ENCODE measurements around the gene GRM2. TPM values are rescaled to one million over a fixed set of nuclear protein-coding genes. Genes with fewer than 3 reads are reported as not detected.

Gene GRM2
- total RNA-seq, 1 experiment from 2014 or later = 1.9 TPM

DNA sequence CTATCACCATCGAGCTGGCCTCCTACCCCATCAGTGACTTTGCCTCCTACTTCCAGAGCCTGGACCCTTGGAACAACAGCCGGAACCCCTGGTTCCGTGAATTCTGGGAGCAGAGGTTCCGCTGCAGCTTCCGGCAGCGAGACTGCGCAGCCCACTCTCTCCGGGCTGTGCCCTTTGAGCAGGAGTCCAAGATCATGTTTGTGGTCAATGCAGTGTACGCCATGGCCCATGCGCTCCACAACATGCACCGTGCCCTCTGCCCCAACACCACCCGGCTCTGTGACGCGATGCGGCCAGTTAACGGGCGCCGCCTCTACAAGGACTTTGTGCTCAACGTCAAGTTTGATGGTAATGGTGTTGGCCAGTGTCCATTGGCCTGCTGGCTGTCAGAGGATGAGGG is 6.1 kb downstream of the GRM2 start:
- H3K4me2 ChIP-seq (ENCODE audit: insufficient read depth, insufficient read length, low read length) = no peak overlapping the region
- no peak overlapping the region for H2BK5ac ChIP-seq (ENCODE audit: insufficient read length, low read length)
- no peak overlapping the region for H2BK120ac ChIP-seq (ENCODE audit: low read depth, low read length, poor library complexity, severe bottlenecking)
- H2AFZ ChIP-seq (ENCODE audit: low read length) = no peak overlapping the region
- DNase-seq = no peak
- no peak overlapping the region for H4K5ac ChIP-seq (ENCODE audit: insufficient read length, low read depth, low read length)
- no peak overlapping the region for H3T11ph ChIP-seq (ENCODE audit: low read length)
- Mint-ChIP-seq H3K27me3 (ENCODE audit: low read depth) (peaks cover 16% of the 10 kb centered on the region), H3K27ac (no peak overlapping the region), H3K4me3 (no peak overlapping the region), H3K4me1 (peaks cover 7 to 10% of the 10 kb centered on the region in 2 experiments; a peak in 3 of 4 replicates), H3K36me3 (ENCODE audit: insufficient read depth in 1 of 3, low read depth in 3 of 3) (peaks cover 0 to 10% (median 4%) of the 10 kb centered on the region in 3 experiments; a peak in 3 of 7 replicates), H3K9me3 (no peaks in the 10 kb centered on the region)
- no peaks in the 10 kb centered on the region for H3K9me3 ChIP-seq (ENCODE audit: control insufficient read depth, low read depth, low read length)
- H3K9ac ChIP-seq (ENCODE audit: extremely low read depth, insufficient read length, low read length) = no peak overlapping the region
- H2AK5ac ChIP-seq (ENCODE audit: insufficient read length, low read length) = no peak overlapping the region
- H2BK20ac ChIP-seq (ENCODE audit: low read depth, low read length, poor library complexity, severe bottlenecking) = no peak overlapping the region
- H3K56ac ChIP-seq (ENCODE audit: insufficient read length, low read depth, low read length) = no peak overlapping the region
- H3K27ac ChIP-seq (ENCODE audit: insufficient read length, low read depth, low read length) = no peak overlapping the region
- TF ChIP-seq, protein P1, sequence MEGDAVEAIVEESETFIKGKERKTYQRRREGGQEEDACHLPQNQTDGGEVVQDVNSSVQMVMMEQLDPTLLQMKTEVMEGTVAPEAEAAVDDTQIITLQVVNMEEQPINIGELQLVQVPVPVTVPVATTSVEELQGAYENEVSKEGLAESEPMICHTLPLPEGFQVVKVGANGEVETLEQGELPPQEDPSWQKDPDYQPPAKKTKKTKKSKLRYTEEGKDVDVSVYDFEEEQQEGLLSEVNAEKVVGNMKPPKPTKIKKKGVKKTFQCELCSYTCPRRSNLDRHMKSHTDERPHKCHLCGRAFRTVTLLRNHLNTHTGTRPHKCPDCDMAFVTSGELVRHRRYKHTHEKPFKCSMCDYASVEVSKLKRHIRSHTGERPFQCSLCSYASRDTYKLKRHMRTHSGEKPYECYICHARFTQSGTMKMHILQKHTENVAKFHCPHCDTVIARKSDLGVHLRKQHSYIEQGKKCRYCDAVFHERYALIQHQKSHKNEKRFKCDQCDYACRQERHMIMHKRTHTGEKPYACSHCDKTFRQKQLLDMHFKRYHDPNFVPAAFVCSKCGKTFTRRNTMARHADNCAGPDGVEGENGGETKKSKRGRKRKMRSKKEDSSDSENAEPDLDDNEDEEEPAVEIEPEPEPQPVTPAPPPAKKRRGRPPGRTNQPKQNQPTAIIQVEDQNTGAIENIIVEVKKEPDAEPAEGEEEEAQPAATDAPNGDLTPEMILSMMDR (conservative IDR thresholded peaks at IDR 0.05) = no peak
- H3K79me2 ChIP-seq (ENCODE audit: insufficient read depth, low read length) = no peaks in the 10 kb centered on the region
- no peak overlapping the region for H3K4ac ChIP-seq (ENCODE audit: low read depth, low read length)
- H3K18ac ChIP-seq (ENCODE audit: insufficient read length, low read depth, low read length) = no peak overlapping the region
- no peak overlapping the region for H4K8ac ChIP-seq (replicated peaks; ENCODE audit: insufficient read length, low read depth, low read length)
- WGBS (ENCODE audit: extremely low coverage, insufficient read length, low lambda C conversion rate) = no CpG with 5 or more reads among the region's 19 CpGs
- no peak overlapping the region for H4K91ac ChIP-seq (ENCODE audit: insufficient read length, low read depth, low read length)
- no peak overlapping the region for H3K23ac ChIP-seq (ENCODE audit: insufficient read length, low read depth, low read length)
- no peak overlapping the region for H2BK12ac ChIP-seq (ENCODE audit: insufficient read length, low read depth, low read length)
- H3K14ac ChIP-seq (ENCODE audit: insufficient read depth, low read length) = no peak overlapping the region
- H4K20me1 ChIP-seq (ENCODE audit: control insufficient read depth, insufficient read depth, insufficient read length) = no peaks in the 10 kb centered on the region
- no peaks in the 10 kb centered on the region for H3K23me2 ChIP-seq (ENCODE audit: insufficient read length, low read depth, low read length, poor library complexity, severe bottlenecking)
- no peaks in the 10 kb centered on the region; the same call in 1 of the 2 replicates for H3K4me1 ChIP-seq (ENCODE audit: insufficient read depth, low read length)
- H3K27me3 ChIP-seq (ENCODE audit: insufficient read depth, low read length) = peaks cover 9% of the 10 kb centered on the region; the same call in 1 of the 2 replicates
- no peak overlapping the region for H2BK15ac ChIP-seq (ENCODE audit: low read depth, low read length)
- no peaks in the 10 kb centered on the region for H3K79me1 ChIP-seq (ENCODE audit: insufficient read depth, low read depth, low read length, poor library complexity, severe bottlenecking)
